A549 treated with AZD9567 at 1 μM for 4 hours (cell line): Measurements from ENCODE around the gene APOH. TPM values are rescaled to one million over a fixed set of nuclear protein-coding genes. Genes with fewer than 3 reads are reported as not detected.

Source experiments
- total RNA-seq: library from RNA; stranded (reverse); fragments of 200-300 nt; extraction: Qiagen RNA extraction; gene quantifications from 5 replicates; pipeline ENCODE4 v1.2.3, GENCODE V29; 2022; ENCODE audit not compliant: insufficient read depth

APOH gene, protein sequence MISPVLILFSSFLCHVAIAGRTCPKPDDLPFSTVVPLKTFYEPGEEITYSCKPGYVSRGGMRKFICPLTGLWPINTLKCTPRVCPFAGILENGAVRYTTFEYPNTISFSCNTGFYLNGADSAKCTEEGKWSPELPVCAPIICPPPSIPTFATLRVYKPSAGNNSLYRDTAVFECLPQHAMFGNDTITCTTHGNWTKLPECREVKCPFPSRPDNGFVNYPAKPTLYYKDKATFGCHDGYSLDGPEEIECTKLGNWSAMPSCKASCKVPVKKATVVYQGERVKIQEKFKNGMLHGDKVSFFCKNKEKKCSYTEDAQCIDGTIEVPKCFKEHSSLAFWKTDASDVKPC
- total RNA-seq = 4.1 to 5.6 TPM (median 5.3 TPM) in 5 replicates

DNA sequence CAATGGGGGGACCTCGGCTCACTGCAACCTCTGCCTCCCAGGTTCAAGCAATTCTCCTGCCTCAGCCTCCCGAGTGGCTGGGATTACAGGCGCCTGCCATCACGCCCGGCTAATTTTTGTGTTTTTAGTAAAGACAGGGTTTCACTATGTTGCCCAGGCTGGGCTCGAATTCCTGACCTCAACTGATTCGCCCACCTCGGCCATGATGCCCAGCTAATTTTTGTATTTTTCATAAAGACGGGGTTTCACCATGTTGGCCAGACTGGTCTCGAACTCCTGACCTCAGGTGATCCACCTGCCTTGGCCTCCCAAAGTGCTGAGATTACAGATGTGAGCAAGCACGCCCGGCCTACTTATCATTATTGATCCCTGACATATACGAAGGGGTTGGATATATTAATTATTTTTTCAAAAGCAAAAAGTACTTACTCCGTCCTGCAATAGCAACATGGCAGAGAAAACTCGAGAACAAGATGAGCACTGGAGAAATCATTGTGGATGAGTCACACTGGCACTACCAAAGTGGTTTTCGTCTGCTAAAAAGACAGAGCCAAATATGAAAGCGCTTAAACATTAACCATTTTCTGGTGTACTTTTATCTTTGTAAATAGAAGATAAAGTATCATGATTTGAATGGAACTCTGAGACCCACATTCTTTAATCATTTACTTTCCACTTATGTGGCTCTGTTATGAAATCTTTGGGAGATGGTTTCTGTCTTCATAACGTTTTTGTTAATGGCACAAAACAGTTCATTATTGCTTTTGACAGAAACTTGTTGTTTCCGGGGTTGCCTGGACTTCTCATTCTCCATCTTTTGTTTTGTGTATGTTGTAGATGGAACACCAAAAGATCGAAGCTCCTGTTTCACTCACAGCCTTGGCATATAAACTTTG lies at the start of gene APOH:
APOH (minus strand) TSS at position 529 of the 896 bp plus-strand sequence; CDS start at position 493, 36 bp downstream.

DNA sequence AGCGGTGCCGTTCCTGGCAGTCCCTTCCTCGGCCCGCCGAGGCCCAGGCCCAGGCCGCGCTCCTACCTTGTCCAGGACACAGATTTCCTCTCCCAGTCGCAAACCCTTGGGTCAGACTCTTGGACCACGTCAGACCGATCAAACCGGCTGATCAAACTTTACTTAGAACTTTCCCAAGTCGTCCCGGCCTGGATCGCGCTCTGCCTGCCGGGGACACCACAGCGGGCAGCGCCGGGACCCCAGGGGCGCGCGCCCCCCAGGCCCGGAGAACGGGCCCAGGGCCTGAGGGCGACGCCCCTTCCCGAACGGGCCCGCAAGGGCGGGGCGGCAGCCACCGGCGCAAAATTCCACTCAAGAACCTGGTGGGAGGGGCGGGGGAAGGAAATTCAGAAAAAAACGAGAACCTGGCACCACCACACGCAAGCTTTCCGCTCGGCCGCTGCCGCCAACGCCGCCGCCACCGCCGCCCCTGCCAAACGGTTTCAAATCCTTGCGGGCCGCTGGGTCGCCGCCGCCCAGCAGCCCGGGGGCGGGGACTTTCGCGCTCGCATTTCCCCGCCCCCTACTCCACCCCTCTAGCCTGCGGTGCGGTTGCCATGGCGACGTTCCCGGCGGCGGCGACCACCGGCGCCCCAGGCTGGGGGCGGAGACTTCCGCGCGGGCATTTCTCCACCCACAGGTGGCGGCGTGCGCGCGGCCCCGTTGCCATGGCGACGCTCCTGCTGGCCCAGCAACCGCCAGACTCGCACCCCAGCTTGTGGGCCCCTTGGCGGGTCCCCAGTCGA lies 37.4 kb downstream of the APOH start, which contains the start of gene CEP112:
CEP112 (minus strand) TSS at position 541 of the 785 bp plus-strand sequence.

Other genes with a start within 250 kb of the APOH start
- 5.1 to 20.7 TPM (median 6.5 TPM) in 5 replicates for gene CEP112, start 37.3 kb downstream of the APOH start, total RNA-seq
- 31.8 to 43.2 TPM (median 38.0 TPM) in 5 replicates for gene PRKCA, start 73.2 kb upstream of the APOH start, total RNA-seq